ACC112 (cell line): ENCODE measurements around the gene CRELD1.
"Not testable (repeated sequence)": the region's sequence is repeated elsewhere in the genome, so short reads cannot be mapped to it uniquely, and the experiment has no call there.

Source experiments
- H2AFZ ChIP-seq: fragments of 200-600 bp; sonication (generic); one replicate; pipeline ENCODE4 v1.6.0; 2017; ENCODE audit warnings: antibody characterized with exemption, low read length; ENCODE audit not compliant: unreplicated experiment
- H3K27ac ChIP-seq: fragments of 200-600 bp; sonication (generic); 2 replicates; pipeline ENCODE4 v1.5.1; 2014; ENCODE audit warnings: low read depth, mild to moderate bottlenecking, antibody characterized with exemption, low read length, moderate library complexity
- H3K27me3 ChIP-seq: fragments of 200-600 bp; sonication (generic); 2 replicates; pipeline ENCODE4 v1.6.1; 2014; ENCODE audit warnings: mild to moderate bottlenecking, antibody characterized with exemption, low read length, moderate library complexity, mixed read lengths; ENCODE audit not compliant: insufficient read depth
- H3K36me3 ChIP-seq: fragments of 200-600 bp; sonication (generic); 2 replicates; pipeline ENCODE4 v1.6.1; 2016; ENCODE audit warnings: mild to moderate bottlenecking, antibody characterized with exemption, low read length, moderate library complexity, mixed read lengths; ENCODE audit not compliant: insufficient read depth
- H3K4me1 ChIP-seq: fragments of 200-600 bp; sonication (generic); one replicate; pipeline ENCODE4 v1.6.1; 2016; ENCODE audit warnings: low read length, mixed read lengths; ENCODE audit not compliant: insufficient read depth, unreplicated experiment, control insufficient read depth
- H3K4me3 ChIP-seq: fragments of 200-600 bp; sonication (generic); 2 replicates; pipeline ENCODE4 v1.5.1; 2014; ENCODE audit warnings: mild to moderate bottlenecking, low read depth, low read length
- H3K79me2 ChIP-seq: fragments of 200-600 bp; sonication (generic); one replicate; pipeline ENCODE4 v1.6.0; 2016; ENCODE audit warnings: low read length; ENCODE audit not compliant: control insufficient read depth, unreplicated experiment, insufficient read depth

Gene CRELD1, protein sequence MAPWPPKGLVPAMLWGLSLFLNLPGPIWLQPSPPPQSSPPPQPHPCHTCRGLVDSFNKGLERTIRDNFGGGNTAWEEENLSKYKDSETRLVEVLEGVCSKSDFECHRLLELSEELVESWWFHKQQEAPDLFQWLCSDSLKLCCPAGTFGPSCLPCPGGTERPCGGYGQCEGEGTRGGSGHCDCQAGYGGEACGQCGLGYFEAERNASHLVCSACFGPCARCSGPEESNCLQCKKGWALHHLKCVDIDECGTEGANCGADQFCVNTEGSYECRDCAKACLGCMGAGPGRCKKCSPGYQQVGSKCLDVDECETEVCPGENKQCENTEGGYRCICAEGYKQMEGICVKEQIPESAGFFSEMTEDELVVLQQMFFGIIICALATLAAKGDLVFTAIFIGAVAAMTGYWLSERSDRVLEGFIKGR

DNA sequence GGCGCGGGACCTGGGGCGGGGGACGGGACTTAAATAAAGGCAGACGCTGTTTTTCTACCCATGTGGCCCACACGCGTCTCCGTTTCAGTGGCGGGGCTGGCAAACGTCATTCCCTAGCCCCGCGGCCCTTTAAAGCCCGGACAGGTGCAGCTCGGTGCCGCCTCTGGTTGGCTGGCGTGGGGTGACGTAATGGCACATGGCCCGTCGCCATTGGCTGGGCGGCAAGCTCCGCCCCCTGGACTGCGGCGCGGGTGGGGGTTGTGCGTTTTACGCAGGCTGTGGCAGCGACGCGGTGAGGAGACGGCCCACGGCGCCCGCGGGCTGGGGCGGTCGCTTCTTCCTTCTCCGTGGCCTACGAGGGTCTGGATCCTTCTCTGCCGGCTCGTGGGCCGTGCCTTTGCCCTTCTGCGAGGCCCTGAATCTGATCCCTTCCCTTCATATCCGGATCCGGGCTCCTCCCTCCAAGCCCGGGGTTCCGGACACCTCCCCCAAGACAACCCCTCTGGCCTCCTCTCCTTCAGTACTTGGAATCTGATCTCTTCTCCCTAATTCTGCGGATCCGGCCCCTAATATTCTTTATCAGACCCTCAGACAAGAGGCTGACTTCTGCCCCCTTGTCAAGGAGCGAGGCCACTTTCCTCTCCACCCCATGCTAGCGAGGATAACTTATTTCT lies at the start of gene CRELD1:
Gene CRELD1, plus strand, starts transcription at position 274 of the 674 bp plus-strand sequence. CDS start 605 bp downstream, outside the sequence.
- Histone ChIP-seq H3K4me3 (peak within 1 kb of the TSS; percentile 87), H3K79me2 (no peaks in the 10 kb centered on the region), H3K27ac (peak within 1 kb of the TSS; percentile 61), H3K27me3 (no peaks in the 10 kb centered on the region), H3K4me1 (peaks cover 11% of the 10 kb centered on the region), H2AFZ (peak within 1 kb of the TSS; percentile 55), H3K36me3 (peaks cover 17% of the 10 kb centered on the region; the same call in 1 of the 2 replicates)

- Histone ChIP-seq H3K36me3 (no peaks in the 10 kb centered on the region), H3K79me2 (no peaks in the 10 kb centered on the region), H3K27me3 (no peaks in the 10 kb centered on the region), H2AFZ (no peak overlapping the region), H3K27ac (peak overlapping the region; percentile 83), H3K4me1 (peaks cover 13% of the 10 kb centered on the region), H3K4me3 (no peak overlapping the region)
These were observed 49.0 kb upstream of the CRELD1 start for GRCh38 chr3:9884555-9885165.

- Histone ChIP-seq H3K27ac (no peak overlapping the region), H3K4me1 (peaks cover 17% of the 10 kb centered on the region), H3K36me3 (no peaks in the 10 kb centered on the region), H3K4me3 (no peak overlapping the region), H3K79me2 (peaks cover 9% of the 10 kb centered on the region), H3K27me3 (no peaks in the 10 kb centered on the region), H2AFZ (no peak overlapping the region)
These were observed 47.3 kb upstream of the CRELD1 start for GRCh38 chr3:9886328-9886727.

- H3K4me1 ChIP-seq = peaks cover 18% of the 10 kb centered on the region
- no peak overlapping the region for H3K4me3 ChIP-seq
- H3K79me2 ChIP-seq = peaks cover 17% of the 10 kb centered on the region
- no peak overlapping the region for H3K27ac ChIP-seq
- H2AFZ ChIP-seq = no peak overlapping the region
- no peaks in the 10 kb centered on the region for H3K27me3 ChIP-seq
- peaks cover 5% of the 10 kb centered on the region for H3K36me3 ChIP-seq
These were observed 46.2 kb upstream of the CRELD1 start for GRCh38 chr3:9887480-9887879.

DNA sequence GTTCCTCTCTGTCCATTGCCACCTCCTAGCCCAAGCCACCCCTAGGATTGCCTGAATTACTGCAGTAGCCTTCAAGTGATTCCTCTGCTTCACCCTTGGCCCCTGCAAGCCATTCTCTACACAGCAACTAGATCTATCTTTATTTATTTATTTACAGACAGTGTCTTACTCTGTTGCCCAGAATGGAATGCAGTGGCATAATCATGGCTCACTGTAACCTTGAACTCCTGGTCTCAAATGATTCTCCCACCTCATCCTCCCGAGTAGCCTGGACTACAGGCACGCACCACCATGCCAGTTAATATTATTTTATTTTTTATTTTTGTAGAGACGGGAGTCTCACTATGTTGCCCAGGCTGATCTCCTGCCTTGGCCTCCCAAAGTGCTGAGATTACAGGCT lies 45.1 kb upstream of the CRELD1 start:
- H2AFZ ChIP-seq = no peak overlapping the region
- peaks cover 28% of the 10 kb centered on the region for H3K4me1 ChIP-seq
- H3K4me3 ChIP-seq = no peak overlapping the region
- no peaks in the 10 kb centered on the region for H3K27me3 ChIP-seq
- H3K36me3 ChIP-seq = peaks cover 16% of the 10 kb centered on the region
- peaks cover 26% of the 10 kb centered on the region for H3K79me2 ChIP-seq
- H3K27ac ChIP-seq = no peak overlapping the region

DNA sequence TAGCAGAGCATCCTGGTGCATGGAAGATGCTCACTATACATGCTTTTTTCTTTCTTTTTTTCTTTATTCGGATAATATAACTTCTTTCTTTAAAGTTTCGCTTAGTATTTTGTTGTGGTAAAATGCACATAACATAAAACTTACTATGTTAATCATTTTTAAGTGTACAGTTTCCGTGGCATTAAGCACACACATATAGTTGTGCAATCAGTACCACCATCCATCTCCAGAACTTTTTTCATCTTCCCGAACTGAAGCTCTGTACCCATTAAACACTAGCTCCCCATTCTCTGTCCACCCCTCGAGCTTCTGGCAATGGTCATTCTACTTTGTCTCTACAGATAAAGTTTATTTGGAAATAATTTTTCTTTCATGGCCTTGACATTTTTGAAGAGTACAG lies 44.2 kb upstream of the CRELD1 start:
- H3K79me2 ChIP-seq = peaks cover 26% of the 10 kb centered on the region
- H2AFZ ChIP-seq = no peak overlapping the region
- H3K27me3 ChIP-seq = no peaks in the 10 kb centered on the region
- no peak overlapping the region for H3K27ac ChIP-seq
- H3K36me3 ChIP-seq = peaks cover 20% of the 10 kb centered on the region
- H3K4me3 ChIP-seq = no peak overlapping the region
- peaks cover 27% of the 10 kb centered on the region for H3K4me1 ChIP-seq

DNA sequence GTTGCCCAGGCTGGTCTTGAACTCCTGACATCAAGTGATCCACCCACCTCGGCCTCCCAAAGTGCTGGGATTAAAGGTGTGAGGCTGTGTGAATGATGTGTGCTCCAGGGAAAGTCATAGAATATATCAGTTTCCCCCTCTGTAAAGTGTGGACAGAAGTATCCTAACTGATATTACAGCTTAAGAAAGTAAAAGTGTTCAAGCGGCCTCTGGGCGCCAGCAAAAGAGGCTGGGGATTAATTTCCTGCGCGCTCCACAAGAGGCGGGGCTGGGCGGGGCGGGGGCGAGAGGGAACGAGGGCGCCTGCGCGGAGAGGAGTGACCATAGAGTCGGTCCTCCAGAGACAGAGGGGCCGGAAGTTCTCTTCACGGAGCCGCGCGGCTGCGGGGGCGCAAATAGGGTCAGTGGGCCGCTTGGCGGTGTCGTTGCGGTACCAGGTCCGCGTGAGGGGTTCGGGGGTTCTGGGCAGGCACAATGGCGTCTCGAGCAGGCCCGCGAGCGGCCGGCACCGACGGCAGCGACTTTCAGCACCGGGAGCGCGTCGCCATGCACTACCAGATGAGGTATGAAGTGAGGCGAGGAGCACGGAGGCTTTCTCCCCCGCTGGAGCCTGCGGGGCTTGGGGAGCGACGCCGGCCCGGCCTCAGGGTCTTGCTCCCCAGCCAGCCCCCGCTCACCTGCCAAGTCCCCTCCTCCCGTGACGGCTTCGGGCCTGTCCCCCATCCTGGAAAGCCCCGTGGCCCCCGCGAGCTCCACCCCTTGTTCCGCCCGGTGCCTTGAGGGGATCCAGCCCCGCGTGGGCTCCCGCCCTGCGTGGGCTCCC lies 43.2 kb upstream of the CRELD1 start, which contains the start of gene JAGN1:
Gene JAGN1, plus strand, starts transcription at position 362 of the 823 bp plus-strand sequence. Its CDS starts 113 bp downstream, at position 475.
- H3K79me2 ChIP-seq = peaks cover 29% of the 10 kb centered on the region
- H3K27ac ChIP-seq = peak within 1 kb of the TSS; percentile 89
- H3K4me3 ChIP-seq = peak within 1 kb of the TSS; percentile 100
- H3K36me3 ChIP-seq = peaks cover 25% of the 10 kb centered on the region
- H3K27me3 ChIP-seq = no peaks in the 10 kb centered on the region
- H2AFZ ChIP-seq = peak within 1 kb of the TSS; percentile 72
- peaks cover 28% of the 10 kb centered on the region for H3K4me1 ChIP-seq

- Histone ChIP-seq H3K4me1 (peaks cover 30% of the 10 kb centered on the region), H3K27me3 (no peaks in the 10 kb centered on the region), H3K27ac (peak overlapping the region; percentile 89), H2AFZ (peak overlapping the region; percentile 72), H3K79me2 (peaks cover 29% of the 10 kb centered on the region), H3K36me3 (peaks cover 25% of the 10 kb centered on the region), H3K4me3 (peak overlapping the region; percentile 100)
These were observed 42.5 kb upstream of the CRELD1 start for GRCh38 chr3:9891072-9891622.

DNA sequence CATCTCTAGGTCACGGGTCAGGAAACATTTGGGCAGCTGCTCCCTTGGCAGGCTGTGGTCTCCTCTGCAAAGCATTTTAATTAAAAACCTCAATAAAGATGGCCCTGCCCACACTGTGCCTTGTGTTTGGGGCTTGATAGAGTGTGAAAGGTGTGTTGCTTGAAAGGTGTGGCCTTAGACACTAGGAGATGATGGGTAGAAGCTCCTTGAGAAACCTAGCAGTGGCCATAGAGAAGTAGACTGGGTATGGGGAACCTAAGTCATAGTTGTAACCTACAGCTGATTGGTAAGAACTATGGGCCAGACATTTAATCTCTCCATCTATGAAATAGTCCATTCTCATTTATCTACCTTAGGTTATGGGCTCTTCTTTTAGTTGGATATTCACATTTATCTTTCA lies 39.9 kb upstream of the CRELD1 start:
- peak overlapping the region; percentile 29 for H3K4me3 ChIP-seq
- H3K4me1 ChIP-seq = peaks cover 55% of the 10 kb centered on the region
- peak overlapping the region; percentile 90 for H3K27ac ChIP-seq
- H2AFZ ChIP-seq = no peak overlapping the region
- peaks cover 29% of the 10 kb centered on the region for H3K79me2 ChIP-seq
- H3K36me3 ChIP-seq = peaks cover 25% of the 10 kb centered on the region
- H3K27me3 ChIP-seq = no peaks in the 10 kb centered on the region

- Histone ChIP-seq H3K36me3 (peaks cover 25% of the 10 kb centered on the region), H3K27ac (peak overlapping the region; percentile 80; the same call in 1 of the 2 replicates), H3K79me2 (peaks cover 26% of the 10 kb centered on the region), H3K4me1 (peaks cover 57% of the 10 kb centered on the region)
- H3K27me3 ChIP-seq, H3K4me3 ChIP-seq, H2AFZ ChIP-seq: not testable (repeated sequence)
These were observed 37.9 kb upstream of the CRELD1 start for GRCh38 chr3:9895715-9896114.
